Stimulated activated naive CD4-positive, alpha-beta T cell treated with Interleukin-2 at 50 U/mL for 16 hours (primary cell): ENCODE measurements around the gene PLEKHA7.

ENCODE experiments used
- DNase-seq: peaks from one replicate; lab custom pipeline; 2025; lab: John Stamatoyannopoulos, UW

The PLEKHA7 gene

GRCh38 chr11:16841481-16841880 is 172.7 kb downstream of the PLEKHA7 start:
- no peak for DNase-seq

GRCh38 chr11:16840951-16841350 is 173.3 kb downstream of the PLEKHA7 start:
- no peak for DNase-seq

- no peak for DNase-seq
Measured at GRCh38 chr11:16839821-16840220, 174.4 kb downstream of the PLEKHA7 start.

GRCh38 chr11:16834384-16834783 is 179.8 kb downstream of the PLEKHA7 start:
- DNase-seq, result no peak

- DNase-seq, result no peak
Measured at GRCh38 chr11:16833026-16833425, 181.2 kb downstream of the PLEKHA7 start.

- no peak for DNase-seq
Measured at GRCh38 chr11:16832193-16832539, 182.0 kb downstream of the PLEKHA7 start.

- no peak for DNase-seq
Measured at GRCh38 chr11:16831316-16832192, 182.7 kb downstream of the PLEKHA7 start.

- no peak for DNase-seq
Measured at GRCh38 chr11:16827139-16827538, 187.1 kb downstream of the PLEKHA7 start.

GRCh38 chr11:16825968-16826367 is 188.2 kb downstream of the PLEKHA7 start:
- DNase-seq, result no peak

GRCh38 chr11:16825101-16825500 is 189.1 kb downstream of the PLEKHA7 start:
- no peak for DNase-seq

GRCh38 chr11:16820324-16821092 is 193.7 kb downstream of the PLEKHA7 start:
- peak; percentile 58 for DNase-seq

GRCh38 chr11:16818284-16818683 is 195.9 kb downstream of the PLEKHA7 start:
- no peak for DNase-seq

- DNase-seq, result no peak
Measured at GRCh38 chr11:16817351-16817750, 196.9 kb downstream of the PLEKHA7 start.

- DNase-seq, result no peak
Measured at GRCh38 chr11:16816358-16817270, 197.6 kb downstream of the PLEKHA7 start.

GRCh38 chr11:16815047-16815767 is 199.0 kb downstream of the PLEKHA7 start:
- no peak for DNase-seq

GRCh38 chr11:16814410-16815046 is 199.7 kb downstream of the PLEKHA7 start:
- no peak for DNase-seq

GRCh38 chr11:16813126-16813525 is 201.1 kb downstream of the PLEKHA7 start:
- DNase-seq, result no peak

- DNase-seq, result no peak
Measured at GRCh38 chr11:16812274-16812673, 201.9 kb downstream of the PLEKHA7 start.

- no peak for DNase-seq
Measured at GRCh38 chr11:16811136-16812020, 202.8 kb downstream of the PLEKHA7 start.
